Liver (tissue), 9 donors: ENCODE data around the gene MELTF. TPM values are rescaled to one million over a fixed set of nuclear protein-coding genes. Genes with fewer than 3 reads are reported as not detected.

ENCODE experiments used
- DNase-seq: peaks from one replicate; pipeline ENCODE4 v3.0.0-alpha.2; 2017; ENCODE audit warnings: low spot score
- H3K27ac ChIP-seq, 2 donors: one replicate each; pipeline ENCODE4 v1.7.0; 2013; ENCODE audit warnings: inconsistent platforms in 2 of 2, low read length in 2 of 2, control low read depth in 1 of 2, low read depth in 1 of 2, mild to moderate bottlenecking in 1 of 2
- H3K27me3 ChIP-seq, 4 donors: one replicate each; pipeline versions ENCODE4 v1.6.1 to v1.7.0; 2013; ENCODE audit warnings: low read length in 3 of 4, inconsistent platforms in 1 of 4, mild to moderate bottlenecking in 1 of 4, moderate library complexity in 1 of 4; ENCODE audit not compliant: control insufficient read depth in 4 of 4, insufficient read depth in 4 of 4
- H3K36me3 ChIP-seq, 4 donors: one replicate each; pipeline versions ENCODE4 v1.6.1 to v1.7.0; 2013; ENCODE audit warnings: low read length in 3 of 4, mild to moderate bottlenecking in 3 of 4, low read depth in 1 of 4, moderate library complexity in 1 of 4; ENCODE audit not compliant: control insufficient read depth in 4 of 4, insufficient read depth in 3 of 4
- H3K4me1 ChIP-seq, 4 donors: one replicate each; pipeline versions ENCODE4 v1.6.1 to v1.7.0; 2013; ENCODE audit warnings: low read length in 3 of 4, mild to moderate bottlenecking in 3 of 4, moderate library complexity in 1 of 4; ENCODE audit not compliant: control insufficient read depth in 4 of 4, insufficient read depth in 4 of 4
- H3K4me3 ChIP-seq, 3 donors: one replicate each; pipeline versions ENCODE4 v1.6.1 to v1.7.0; 2013; ENCODE audit warnings: low read length in 3 of 3, control low read depth in 1 of 3, low read depth in 1 of 3, mild to moderate bottlenecking in 1 of 3
- H3K9ac ChIP-seq, 2 donors: one replicate each; pipeline ENCODE4 v1.7.0; 2013; ENCODE audit warnings: low read length in 2 of 2, mild to moderate bottlenecking in 2 of 2, moderate library complexity in 2 of 2, control low read depth in 1 of 2, low read depth in 1 of 2
- H3K9me3 ChIP-seq, 4 donors: one replicate each; pipeline versions ENCODE4 v1.6.1 to v1.7.0; 2013; ENCODE audit warnings: low read length in 3 of 4; ENCODE audit not compliant: control insufficient read depth in 4 of 4
- ATF3 ChIP-seq: IDR thresholded peaks from 2 replicates; pipeline ENCODE4 v1.6.1; 2016; ENCODE audit warnings: antibody characterized with exemption
- EGR1 ChIP-seq, 2 donors: IDR thresholded peaks; 2 replicates each; pipeline ENCODE4 v1.6.1; 2016 to 2018; ENCODE audit warnings: antibody characterized with exemption in 2 of 2, low read depth in 2 of 2
- FOXA1 ChIP-seq: IDR thresholded peaks from 2 replicates; pipeline ENCODE4 v1.6.1; 2016; ENCODE audit warnings: antibody characterized with exemption
- FOXA2 ChIP-seq: IDR thresholded peaks from 2 replicates; pipeline ENCODE4 v1.6.1; 2016; ENCODE audit warnings: antibody characterized with exemption
- GABPA ChIP-seq, 2 donors: IDR thresholded peaks in 1 of 2; conservative IDR thresholded peaks in 1 of 2; 2 replicates each; pipeline ENCODE4 v1.6.1; 2016; ENCODE audit warnings: antibody characterized with exemption in 2 of 2, mild to moderate bottlenecking in 1 of 2, moderate library complexity in 1 of 2
- HNF4A ChIP-seq, 2 donors: conservative IDR thresholded peaks; 2 replicates each; pipeline ENCODE4 v1.6.1; 2016; ENCODE audit warnings: antibody characterized with exemption in 2 of 2, mild to moderate bottlenecking in 2 of 2
- HNF4G ChIP-seq: IDR thresholded peaks from 2 replicates; pipeline ENCODE4 v1.6.1; 2016; ENCODE audit warnings: antibody characterized with exemption
- JUND ChIP-seq, 2 donors: IDR thresholded peaks; 2 replicates each; pipeline ENCODE4 v1.6.1; 2016; ENCODE audit warnings: antibody characterized with exemption in 2 of 2
- MAX ChIP-seq: IDR thresholded peaks from 2 replicates; pipeline ENCODE4 v1.6.1; 2016; ENCODE audit warnings: antibody characterized with exemption
- NR2F2 ChIP-seq: IDR thresholded peaks from 2 replicates; pipeline ENCODE4 v1.6.1; 2016; ENCODE audit warnings: antibody characterized with exemption
- RAD21 ChIP-seq, 2 donors: IDR thresholded peaks; 2 replicates each; pipeline ENCODE4 v1.6.1; 2016; ENCODE audit warnings: antibody characterized with exemption in 2 of 2, mild to moderate bottlenecking in 2 of 2
- REST ChIP-seq: IDR thresholded peaks from 2 replicates; pipeline ENCODE4 v1.6.1; 2016; ENCODE audit warnings: antibody characterized with exemption, mild to moderate bottlenecking
- RXRA ChIP-seq, 2 donors: IDR thresholded peaks; 2 replicates each; pipeline ENCODE4 v1.6.1; 2017 to 2018; ENCODE audit warnings: antibody characterized with exemption in 2 of 2, mild to moderate bottlenecking in 1 of 2
- SP1 ChIP-seq: IDR thresholded peaks from 2 replicates; pipeline ENCODE4 v1.6.1; 2018; ENCODE audit warnings: antibody characterized with exemption, mild to moderate bottlenecking
- TAF1 ChIP-seq: conservative IDR thresholded peaks from 2 replicates; pipeline ENCODE4 v1.6.1; 2016; ENCODE audit warnings: antibody characterized with exemption, mild to moderate bottlenecking
- YY1 ChIP-seq: IDR thresholded peaks from 2 replicates; pipeline ENCODE4 v1.6.1; 2016; ENCODE audit warnings: antibody characterized with exemption, mild to moderate bottlenecking
- WGBS: extraction: QIAGEN DNeasy Blood & Tissue Kit; methylation state at CpG from one replicate; pipeline ENCODE4 v1.1.7; 2013; 5-methylcytosine and 5-hydroxymethylcytosine counted together
- polyA plus RNA-seq, 2 donors: library from polyadenylated mRNA; stranded (reverse) in 1 of 2; unstranded in 1 of 2; fragments of 200-250 nt in 1 of 2; fragments of >200 nt in 1 of 2; fragmentation: Nextera tagmentation in 1 of 2; extraction: Ambion mirVana in 1 of 2; gene quantifications; one replicate each; pipeline versions ENCODE4 v1.2.1 to v1.2.3, GENCODE V29; 2013 to 2015
- total RNA-seq, 2 donors: library from RNA; depleted of rRNA; stranded (reverse); fragments of >200 nt; gene quantifications; one replicate each; pipeline ENCODE4 v1.2.3, GENCODE V29; 2014
- TF ChIP-seq, protein P1 (sequence below): IDR thresholded peaks from 2 replicates; pipeline ENCODE4 v1.6.1; 2016; ENCODE audit warnings: antibody characterized with exemption
- TF ChIP-seq, protein P2 (sequence below): fragments of 150-350 bp; IDR thresholded peaks from 2 replicates; pipeline ENCODE4 v1.5.1; 2017; ENCODE audit warnings: improper control_type of control experiment, low read depth, low read length; ENCODE audit not compliant: missing input control
- donor health status: healthy.
- donor health status: healthy.
- donor health status: healthy.
- donor health status: healthy.
- donor health status: healthy.

The MELTF gene
- total and polyA plus RNA-seq, 4 donors: 0.14 to 1.2 (median 1.0) TPM

DNA sequence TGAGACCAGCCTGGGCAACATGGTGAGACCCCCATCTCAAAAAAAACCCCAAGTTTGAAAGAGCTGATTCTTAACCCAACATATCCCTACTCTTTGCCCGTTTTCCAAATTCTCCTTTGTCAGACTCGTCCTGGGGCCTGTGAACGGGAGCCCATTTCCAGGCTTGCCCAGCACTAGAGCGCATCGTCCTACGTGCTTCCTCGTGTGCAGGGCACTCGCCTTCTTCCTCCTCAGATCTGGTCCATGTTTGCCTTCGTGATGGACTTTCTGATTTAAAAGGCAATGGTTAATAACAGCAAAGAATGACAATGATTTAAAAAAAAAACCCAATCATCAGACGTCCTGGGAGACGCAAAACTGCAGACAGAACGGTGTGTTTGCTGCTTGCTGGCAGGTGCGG lies 10.1 kb downstream of the MELTF start (continued):
- TF ChIP-seq GABPA (IDR thresholded peaks at IDR 0.05 in 1 of 2, conservative IDR thresholded peaks at IDR 0.05 in 1 of 2): no peak
- TF ChIP-seq ATF3: no peak
- TF ChIP-seq TAF1: no peak

DNA sequence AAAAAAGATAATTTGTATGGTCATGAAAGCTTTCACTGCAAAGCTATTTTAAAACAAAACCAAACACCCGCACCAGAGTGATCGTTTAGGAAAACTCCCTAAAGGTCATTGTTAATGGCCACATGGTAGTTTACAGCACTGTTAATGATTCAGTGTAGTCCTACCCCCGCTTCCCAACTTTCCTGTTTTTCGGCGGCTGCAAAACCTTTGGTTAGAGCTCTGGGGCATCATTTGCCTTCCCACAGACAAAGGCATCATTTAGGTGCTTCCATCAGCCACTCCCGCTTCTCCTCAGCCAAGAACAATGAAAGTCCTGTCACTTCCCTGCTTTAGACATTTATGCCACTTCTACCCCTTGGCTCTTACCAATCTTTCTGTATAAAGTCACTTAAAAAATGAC lies 10.6 kb downstream of the MELTF start:
- 58% methylated on average over 6 of the region's 6 CpGs for WGBS
- no peak for DNase-seq
- H3K36me3 ChIP-seq: no peaks in the 10 kb centered on the region
- no peaks in the 10 kb centered on the region for H3K4me1 ChIP-seq
- TF ChIP-seq, protein P1, sequence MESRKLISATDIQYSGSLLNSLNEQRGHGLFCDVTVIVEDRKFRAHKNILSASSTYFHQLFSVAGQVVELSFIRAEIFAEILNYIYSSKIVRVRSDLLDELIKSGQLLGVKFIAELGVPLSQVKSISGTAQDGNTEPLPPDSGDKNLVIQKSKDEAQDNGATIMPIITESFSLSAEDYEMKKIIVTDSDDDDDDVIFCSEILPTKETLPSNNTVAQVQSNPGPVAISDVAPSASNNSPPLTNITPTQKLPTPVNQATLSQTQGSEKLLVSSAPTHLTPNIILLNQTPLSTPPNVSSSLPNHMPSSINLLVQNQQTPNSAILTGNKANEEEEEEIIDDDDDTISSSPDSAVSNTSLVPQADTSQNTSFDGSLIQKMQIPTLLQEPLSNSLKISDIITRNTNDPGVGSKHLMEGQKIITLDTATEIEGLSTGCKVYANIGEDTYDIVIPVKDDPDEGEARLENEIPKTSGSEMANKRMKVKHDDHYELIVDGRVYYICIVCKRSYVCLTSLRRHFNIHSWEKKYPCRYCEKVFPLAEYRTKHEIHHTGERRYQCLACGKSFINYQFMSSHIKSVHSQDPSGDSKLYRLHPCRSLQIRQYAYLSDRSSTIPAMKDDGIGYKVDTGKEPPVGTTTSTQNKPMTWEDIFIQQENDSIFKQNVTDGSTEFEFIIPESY: no peak
- no peak for TF ChIP-seq RAD21 (IDR thresholded peaks at IDR 0.05)
- TF ChIP-seq HNF4G: no peak
- TF ChIP-seq HNF4A (conservative IDR thresholded peaks at IDR 0.05): no peak
- TF ChIP-seq TAF1: no peak
- no peak for TF ChIP-seq ATF3
- TF ChIP-seq GABPA (IDR thresholded peaks at IDR 0.05 in 1 of 2, conservative IDR thresholded peaks at IDR 0.05 in 1 of 2): no peak
- no peak overlapping the region for H3K27ac ChIP-seq
- H3K9ac ChIP-seq: no peak overlapping the region
- H3K9me3 ChIP-seq: no peaks in the 10 kb centered on the region
- no peak overlapping the region for H3K4me3 ChIP-seq
- H3K27me3 ChIP-seq: no peaks in the 10 kb centered on the region

- Histone ChIP-seq H3K36me3 (no peaks in the 10 kb centered on the region), H3K4me1 (no peaks in the 10 kb centered on the region), H3K4me3 (no peak overlapping the region), H3K9me3 (no peaks in the 10 kb centered on the region), H3K27ac (no peak overlapping the region), H3K27me3 (no peaks in the 10 kb centered on the region), H3K9ac (no peak overlapping the region)
- TF ChIP-seq GABPA (IDR thresholded peaks at IDR 0.05 in 1 of 2, conservative IDR thresholded peaks at IDR 0.05 in 1 of 2): no peak
- TF ChIP-seq REST: no peak
- TF ChIP-seq, protein P1: no peak
- no peak for TF ChIP-seq TAF1
- no peak for TF ChIP-seq SP1
- TF ChIP-seq MAX: no peak
- no peak for TF ChIP-seq HNF4A (conservative IDR thresholded peaks at IDR 0.05)
- no peak for TF ChIP-seq YY1
- TF ChIP-seq EGR1 (IDR thresholded peaks at IDR 0.05; ENCODE audit: low read depth in 2 of 2): no peak
- TF ChIP-seq HNF4G: no peak
- no peak for TF ChIP-seq ATF3
- TF ChIP-seq, protein P2, sequence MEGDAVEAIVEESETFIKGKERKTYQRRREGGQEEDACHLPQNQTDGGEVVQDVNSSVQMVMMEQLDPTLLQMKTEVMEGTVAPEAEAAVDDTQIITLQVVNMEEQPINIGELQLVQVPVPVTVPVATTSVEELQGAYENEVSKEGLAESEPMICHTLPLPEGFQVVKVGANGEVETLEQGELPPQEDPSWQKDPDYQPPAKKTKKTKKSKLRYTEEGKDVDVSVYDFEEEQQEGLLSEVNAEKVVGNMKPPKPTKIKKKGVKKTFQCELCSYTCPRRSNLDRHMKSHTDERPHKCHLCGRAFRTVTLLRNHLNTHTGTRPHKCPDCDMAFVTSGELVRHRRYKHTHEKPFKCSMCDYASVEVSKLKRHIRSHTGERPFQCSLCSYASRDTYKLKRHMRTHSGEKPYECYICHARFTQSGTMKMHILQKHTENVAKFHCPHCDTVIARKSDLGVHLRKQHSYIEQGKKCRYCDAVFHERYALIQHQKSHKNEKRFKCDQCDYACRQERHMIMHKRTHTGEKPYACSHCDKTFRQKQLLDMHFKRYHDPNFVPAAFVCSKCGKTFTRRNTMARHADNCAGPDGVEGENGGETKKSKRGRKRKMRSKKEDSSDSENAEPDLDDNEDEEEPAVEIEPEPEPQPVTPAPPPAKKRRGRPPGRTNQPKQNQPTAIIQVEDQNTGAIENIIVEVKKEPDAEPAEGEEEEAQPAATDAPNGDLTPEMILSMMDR: no peak
- TF ChIP-seq FOXA2: no peak
- no peak for TF ChIP-seq NR2F2
- TF ChIP-seq FOXA1: no peak
- no peak for TF ChIP-seq RXRA (IDR thresholded peaks at IDR 0.05)
- TF ChIP-seq RAD21 (IDR thresholded peaks at IDR 0.05): no peak
- no peak for TF ChIP-seq JUND (IDR thresholded peaks at IDR 0.05)
- DNase-seq: no peak
- 97% methylated on average over 18 of the region's 18 CpGs for WGBS
Observed at GRCh38 chr3:197017003-197017402, 12.6 kb downstream of the MELTF start.
